Mononuclear cell (primary cell): ENCODE results near the gene ZNF609. TPM values are rescaled to one million over a fixed set of nuclear protein-coding genes. Genes with fewer than 3 reads are reported as not detected.
A peak's percentile ranks its signal among the peaks of the same experiment; 100 is the strongest.

Source experiments
- H3K27me3 ChIP-seq: 2 replicates; pipeline ENCODE4 v1.6.0; 2011; ENCODE audit warnings: low read length, control low read depth; ENCODE audit not compliant: insufficient read depth
- H3K4me1 ChIP-seq: 2 replicates; pipeline ENCODE4 v1.5.1; 2011; ENCODE audit warnings: mild to moderate bottlenecking, low read length, control low read depth; ENCODE audit not compliant: insufficient read depth
- H3K4me3 ChIP-seq: 2 replicates; pipeline ENCODE4 v1.5.1; 2011; ENCODE audit warnings: mild to moderate bottlenecking, low read length, moderate library complexity
- H3K9me3 ChIP-seq: 2 replicates; pipeline ENCODE4 v1.5.1; 2011; ENCODE audit warnings: low read depth, mild to moderate bottlenecking, control low read depth, low read length
- total RNA-seq: library from RNA; depleted of rRNA; stranded (reverse); fragments of >200 nt; gene quantifications from one replicate; pipeline ENCODE4 v1.2.3, GENCODE V29; 2012

Gene ZNF609
- total RNA-seq, 1 donor: 34.3 TPM

- Histone ChIP-seq H3K4me1 (peaks cover 83% of the 10 kb centered on the region), H3K9me3 (no peaks in the 10 kb centered on the region), H3K4me3 (no peak overlapping the region), H3K27me3 (no peaks in the 10 kb centered on the region)
These were observed 234.4 kb downstream of the ZNF609 start for GRCh38 chr15:64694816-64695215.

DNA sequence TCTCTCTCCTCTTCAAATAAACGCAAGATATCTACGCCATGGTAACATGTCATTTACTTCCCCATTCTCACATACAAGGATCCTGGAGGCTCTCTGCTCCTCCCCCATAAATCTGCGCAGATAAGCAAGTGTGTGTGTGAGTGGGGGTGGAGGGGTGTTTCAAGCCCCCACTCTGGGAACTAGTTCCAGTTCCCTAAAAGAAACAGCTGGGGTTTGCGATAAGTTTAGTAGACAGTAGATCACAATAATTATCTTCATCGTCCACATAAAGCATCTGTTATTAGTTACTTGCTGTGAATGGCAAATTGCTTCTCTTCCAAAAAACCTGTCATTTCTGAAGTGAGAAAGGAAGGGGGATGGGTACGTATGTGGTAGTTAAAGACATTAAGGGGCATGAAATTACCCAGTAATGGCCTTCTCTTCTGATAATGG lies 235.2 kb downstream of the ZNF609 start:
- no peaks in the 10 kb centered on the region for H3K27me3 ChIP-seq
- H3K4me1 ChIP-seq: peaks cover 91% of the 10 kb centered on the region
- no peak overlapping the region for H3K4me3 ChIP-seq
- H3K9me3 ChIP-seq: no peaks in the 10 kb centered on the region

- Histone ChIP-seq H3K4me1 (peaks cover 92% of the 10 kb centered on the region), H3K9me3 (no peaks in the 10 kb centered on the region), H3K27me3 (no peaks in the 10 kb centered on the region), H3K4me3 (no peak overlapping the region)
These were observed 236.1 kb downstream of the ZNF609 start for GRCh38 chr15:64696481-64696880.

GRCh38 chr15:64697911-64698369 lies 237.6 kb downstream of the ZNF609 start:
- Histone ChIP-seq H3K4me3 (no peak overlapping the region), H3K9me3 (no peaks in the 10 kb centered on the region), H3K27me3 (no peaks in the 10 kb centered on the region), H3K4me1 (peaks cover 89% of the 10 kb centered on the region)

DNA sequence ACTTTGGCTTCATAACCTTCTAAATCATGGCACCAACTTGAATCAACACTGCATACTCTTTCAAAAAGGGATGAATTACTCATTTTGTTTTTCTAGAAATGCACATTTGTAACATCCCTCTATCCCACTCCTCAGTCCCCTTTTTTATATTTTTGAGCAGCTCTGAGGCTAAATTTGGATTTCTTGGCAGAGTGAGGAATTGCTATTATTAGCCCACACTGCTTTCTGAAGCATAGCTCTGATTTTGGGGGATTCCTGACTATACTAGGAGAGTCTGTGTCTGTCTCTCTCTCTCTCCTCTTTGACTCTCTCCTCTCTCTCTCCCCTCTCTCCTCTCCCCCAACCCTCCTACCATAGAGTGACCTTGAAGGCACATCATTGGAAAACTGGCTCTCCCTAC lies 238.4 kb downstream of the ZNF609 start:
- Histone ChIP-seq H3K4me1 (peaks cover 85% of the 10 kb centered on the region), H3K27me3 (no peaks in the 10 kb centered on the region), H3K4me3 (no peak overlapping the region), H3K9me3 (no peaks in the 10 kb centered on the region)

GRCh38 chr15:64699751-64700388 lies 239.5 kb downstream of the ZNF609 start:
- peaks cover 77% of the 10 kb centered on the region for H3K4me1 ChIP-seq
- no peak overlapping the region for H3K4me3 ChIP-seq
- no peaks in the 10 kb centered on the region for H3K9me3 ChIP-seq
- no peaks in the 10 kb centered on the region for H3K27me3 ChIP-seq

- Histone ChIP-seq H3K9me3 (no peaks in the 10 kb centered on the region), H3K4me1 (peaks cover 65% of the 10 kb centered on the region), H3K27me3 (no peaks in the 10 kb centered on the region), H3K4me3 (no peak overlapping the region)
These were observed 240.7 kb downstream of the ZNF609 start for GRCh38 chr15:64701051-64701450.

- Histone ChIP-seq H3K4me3 (peak overlapping the region; percentile 72), H3K4me1 (peaks cover 59% of the 10 kb centered on the region), H3K9me3 (no peaks in the 10 kb centered on the region), H3K27me3 (no peaks in the 10 kb centered on the region)
These were observed 241.3 kb downstream of the ZNF609 start for GRCh38 chr15:64701482-64702184.

DNA sequence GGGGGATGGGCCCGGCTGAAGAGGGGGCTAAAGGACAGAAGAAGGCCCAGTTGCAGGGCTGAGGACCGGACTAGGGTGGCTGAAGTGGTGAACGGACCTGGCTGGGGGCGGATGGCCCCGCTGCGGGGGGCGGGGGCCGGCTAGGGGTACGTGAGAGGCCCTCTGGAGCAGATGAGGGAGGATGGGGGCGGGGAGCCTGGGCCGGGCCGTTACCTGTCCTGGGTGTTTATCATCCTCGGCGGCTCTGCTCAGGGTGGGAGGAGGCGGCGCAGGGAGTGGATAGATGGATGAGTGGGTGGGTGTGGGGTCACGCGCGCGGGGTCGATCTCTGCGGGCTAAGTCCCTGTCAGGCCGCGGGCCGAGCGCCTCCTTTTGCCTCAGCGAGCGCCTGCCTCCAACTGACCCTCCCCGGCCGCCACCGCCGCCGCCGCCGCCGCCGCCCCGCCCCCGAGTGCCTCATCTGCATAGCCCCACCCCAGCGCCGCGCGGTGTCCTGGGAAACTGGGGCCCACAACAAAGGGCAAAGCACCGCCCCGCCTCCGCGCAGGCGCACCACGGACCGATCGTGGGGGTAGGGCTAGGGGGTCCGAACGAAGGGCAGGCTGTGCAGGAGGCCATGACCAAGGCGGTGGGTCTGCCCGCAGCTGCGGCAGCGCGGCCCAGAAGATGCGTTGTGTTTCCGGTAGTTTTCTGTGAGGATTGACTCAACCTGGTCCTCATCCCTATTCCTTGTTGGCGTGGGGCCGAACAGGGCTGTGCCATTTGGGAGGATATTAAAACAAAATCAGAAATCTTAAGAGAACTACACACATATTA lies 242.6 kb downstream of the ZNF609 start:
- peaks cover 48% of the 10 kb centered on the region for H3K4me1 ChIP-seq
- peak overlapping the region; percentile 72 for H3K4me3 ChIP-seq
- no peaks in the 10 kb centered on the region for H3K9me3 ChIP-seq

DNA sequence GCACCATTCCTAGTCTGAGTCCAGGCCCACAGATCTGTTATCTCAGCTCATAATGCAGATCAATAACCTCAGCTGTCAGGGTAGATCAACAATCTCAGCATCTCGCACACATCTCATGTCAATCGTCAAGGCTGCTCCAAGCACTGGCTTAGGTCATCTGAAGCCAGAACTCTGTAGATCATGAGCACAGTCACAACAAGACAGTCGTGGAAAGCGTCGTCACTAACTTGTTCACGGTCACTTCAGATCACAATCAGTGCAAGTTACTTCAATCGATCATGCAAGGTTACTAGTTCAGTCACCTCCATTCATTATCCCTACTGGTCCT lies 243.2 kb downstream of the ZNF609 start:
- H3K9me3 ChIP-seq: no peaks in the 10 kb centered on the region
- no peaks in the 10 kb centered on the region for H3K27me3 ChIP-seq
- peak overlapping the region; percentile 72 for H3K4me3 ChIP-seq
- H3K4me1 ChIP-seq: peaks cover 47% of the 10 kb centered on the region

More for the DNA sequence above, 242.6 kb downstream of the ZNF609 start:
- H3K27me3 ChIP-seq: no peaks in the 10 kb centered on the region

GRCh38 chr15:64705006-64705405 lies 244.6 kb downstream of the ZNF609 start:
- H3K4me3 ChIP-seq: no peak overlapping the region
- peaks cover 33% of the 10 kb centered on the region for H3K4me1 ChIP-seq
- no peaks in the 10 kb centered on the region for H3K9me3 ChIP-seq
- H3K27me3 ChIP-seq: no peaks in the 10 kb centered on the region

DNA sequence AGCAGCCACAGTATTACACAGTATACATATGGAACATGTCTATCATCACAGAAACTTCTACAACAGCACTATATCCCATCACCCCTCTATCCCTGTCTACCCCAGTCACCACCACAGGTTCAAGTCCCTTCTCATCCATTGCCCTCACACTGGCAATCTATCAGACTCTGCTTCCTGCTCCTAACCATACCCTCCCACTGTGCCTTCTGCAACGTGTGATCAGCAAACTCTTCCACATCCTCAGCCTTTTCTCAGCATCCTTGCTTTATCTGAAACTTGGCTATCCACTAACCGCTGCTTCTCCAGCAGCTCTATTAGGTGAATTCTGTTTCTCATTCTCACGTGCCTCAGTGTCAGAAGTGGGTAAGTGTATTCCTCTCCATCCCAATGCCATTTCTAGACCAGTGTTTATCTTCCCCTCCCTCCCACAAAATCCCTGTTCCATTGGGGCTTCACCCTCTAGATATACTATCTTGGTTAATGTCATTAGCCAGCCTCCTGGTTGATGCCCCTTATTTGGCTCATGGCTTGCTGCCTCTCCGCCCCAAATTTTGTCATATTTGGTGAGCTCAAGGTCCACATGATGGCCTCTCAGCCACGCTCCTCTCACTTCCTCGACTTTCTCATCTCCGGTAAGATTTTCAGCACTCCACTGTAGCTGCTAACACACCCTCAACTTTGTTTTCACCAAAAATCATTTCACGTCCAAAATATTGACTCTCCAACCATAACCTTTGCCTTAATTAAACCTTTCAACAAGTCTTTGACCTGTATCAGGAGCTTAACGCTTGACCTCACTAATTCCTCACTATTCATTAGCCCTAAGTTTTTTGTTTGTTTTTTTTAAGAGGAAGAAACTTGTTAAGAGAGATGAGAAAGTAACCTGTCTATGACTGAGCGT lies 245.9 kb downstream of the ZNF609 start:
- Histone ChIP-seq H3K4me3 (no peak overlapping the region), H3K9me3 (no peaks in the 10 kb centered on the region), H3K27me3 (no peaks in the 10 kb centered on the region), H3K4me1 (peaks cover 21% of the 10 kb centered on the region)

- Histone ChIP-seq H3K27me3 (no peaks in the 10 kb centered on the region), H3K4me1 (no peaks in the 10 kb centered on the region), H3K4me3 (no peak overlapping the region), H3K9me3 (no peaks in the 10 kb centered on the region)
These were observed 250.5 kb downstream of the ZNF609 start for GRCh38 chr15:64710676-64711428.

GRCh38 chr15:64712353-64712752 lies 252.0 kb downstream of the ZNF609 start:
- Histone ChIP-seq H3K9me3 (no peaks in the 10 kb centered on the region), H3K4me1 (peaks cover under 1% of the 10 kb centered on the region), H3K27me3 (no peaks in the 10 kb centered on the region), H3K4me3 (no peak overlapping the region)
